Measurements from ENCODE around the gene NOC4L. TPM values are rescaled to one million over a fixed set of nuclear protein-coding genes. Genes with fewer than 3 reads are reported as not detected.

The NOC4L gene
- total and polyA plus RNA-seq, 11 donors, result 7.9 to 21.1 (median 10.3) TPM

DNA sequence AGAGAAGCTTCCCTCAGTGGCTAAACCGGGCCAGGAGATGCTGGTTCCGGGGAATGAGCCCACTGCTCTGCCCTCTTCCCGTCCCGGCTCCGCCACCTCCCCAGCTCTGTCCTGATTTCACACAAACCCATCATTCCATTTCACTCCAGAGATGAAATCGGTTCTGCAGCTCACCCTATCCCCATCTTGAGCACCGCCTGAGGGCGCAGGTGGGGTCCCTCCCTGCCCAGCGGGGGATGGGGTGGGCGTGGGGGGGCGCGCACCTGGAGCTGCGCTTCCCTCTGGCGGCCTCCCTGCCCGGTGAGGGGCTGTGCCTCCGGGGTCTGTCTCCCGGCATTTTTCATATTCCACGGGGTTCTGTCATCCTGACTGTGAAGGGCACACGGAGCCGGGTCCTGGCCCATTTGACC, 44.7 kb downstream of the NOC4L start:
- no peak for TF ChIP-seq POLR2A (IDR thresholded peaks at IDR 0.05)
- TF ChIP-seq, protein P1, sequence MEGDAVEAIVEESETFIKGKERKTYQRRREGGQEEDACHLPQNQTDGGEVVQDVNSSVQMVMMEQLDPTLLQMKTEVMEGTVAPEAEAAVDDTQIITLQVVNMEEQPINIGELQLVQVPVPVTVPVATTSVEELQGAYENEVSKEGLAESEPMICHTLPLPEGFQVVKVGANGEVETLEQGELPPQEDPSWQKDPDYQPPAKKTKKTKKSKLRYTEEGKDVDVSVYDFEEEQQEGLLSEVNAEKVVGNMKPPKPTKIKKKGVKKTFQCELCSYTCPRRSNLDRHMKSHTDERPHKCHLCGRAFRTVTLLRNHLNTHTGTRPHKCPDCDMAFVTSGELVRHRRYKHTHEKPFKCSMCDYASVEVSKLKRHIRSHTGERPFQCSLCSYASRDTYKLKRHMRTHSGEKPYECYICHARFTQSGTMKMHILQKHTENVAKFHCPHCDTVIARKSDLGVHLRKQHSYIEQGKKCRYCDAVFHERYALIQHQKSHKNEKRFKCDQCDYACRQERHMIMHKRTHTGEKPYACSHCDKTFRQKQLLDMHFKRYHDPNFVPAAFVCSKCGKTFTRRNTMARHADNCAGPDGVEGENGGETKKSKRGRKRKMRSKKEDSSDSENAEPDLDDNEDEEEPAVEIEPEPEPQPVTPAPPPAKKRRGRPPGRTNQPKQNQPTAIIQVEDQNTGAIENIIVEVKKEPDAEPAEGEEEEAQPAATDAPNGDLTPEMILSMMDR (IDR thresholded peaks at IDR 0.05), result no peak
- peak in 1 of 5 donors; percentile 54 for DNase-seq
- WGBS, 4 donors, result 18 to 24% (median 21%) methylated on average over 13 to 20 of the region's 20 CpGs
- Histone ChIP-seq H3K27me3 (peaks cover 0 to 32% (median 0%) of the 10 kb centered on the region in 9 donors), H3K36me3 (no peaks in the 10 kb centered on the region), H3K9me3 (peaks cover 0 to 48% (median 7%) of the 10 kb centered on the region in 12 donors), H3K4me1 (peaks cover 0 to 20% (median 11%) of the 10 kb centered on the region in 12 donors), H3K27ac (peak overlapping the region in 10 of 12 donors; percentile 19 to 83 (median 60)), H3K4me3 (peak overlapping the region; percentile 5 to 71 (median 63))
- intact Hi-C loops (cut with DNase I), result no loop called here
- ATAC-seq, result no peak

DNA sequence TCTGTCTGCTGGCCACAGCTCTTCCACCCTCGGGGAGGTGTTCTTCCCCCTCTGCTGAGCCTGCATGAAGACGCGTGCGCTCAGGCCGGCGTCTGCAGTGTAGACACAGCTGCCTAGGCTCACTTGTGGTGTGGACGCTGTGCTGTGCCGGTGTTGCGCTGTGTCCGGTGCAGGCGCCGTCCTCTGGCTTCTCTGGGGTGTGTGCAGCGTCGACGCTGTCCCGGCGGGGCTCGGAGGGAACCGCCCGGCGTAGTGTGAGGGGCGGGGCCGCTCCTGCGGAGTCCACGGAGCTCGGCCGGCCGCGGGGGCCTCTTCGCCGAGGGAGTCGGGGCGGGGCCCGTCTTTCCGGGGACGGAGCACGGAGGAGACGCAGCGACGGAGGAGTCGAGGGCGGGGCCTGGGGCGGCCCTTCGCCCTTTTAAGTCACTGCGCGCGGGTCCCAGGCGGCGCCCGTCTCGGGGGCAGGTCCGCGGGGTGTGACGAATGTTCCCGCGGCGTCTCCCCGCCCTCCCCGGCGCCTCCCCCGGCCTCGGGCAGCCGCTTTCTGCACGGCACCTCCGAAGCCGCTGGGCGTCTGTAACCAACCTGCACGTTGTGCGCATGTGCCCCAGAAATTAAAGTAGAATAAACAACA, 45.2 kb downstream of the NOC4L start:
- 0 to 2% (median 1%) methylated on average over 34 to 69 of the region's 69 CpGs for WGBS, 4 donors
- intact Hi-C loops (cut with DNase I), result no loop called here
- H3K4me3 ChIP-seq, result peak overlapping the region; percentile 22 to 71 (median 63)
- no peaks in the 10 kb centered on the region for H3K36me3 ChIP-seq
- DNase-seq (peak; percentile 87 to 96 (median 94)), ATAC-seq (peak; percentile 86 to 98 (median 96))
- H3K4me1 ChIP-seq, result peaks cover 0 to 20% (median 11%) of the 10 kb centered on the region in 12 donors
- peaks cover 0 to 30% (median 0%) of the 10 kb centered on the region in 9 donors for H3K27me3 ChIP-seq
- TF ChIP-seq POLR2A (IDR thresholded peaks at IDR 0.05), result peak in 1 of 2 donors; percentile 60
- TF ChIP-seq, protein P1 (IDR thresholded peaks at IDR 0.05), result no peak
- H3K27ac ChIP-seq, result peak overlapping the region in 10 of 12 donors; percentile 19 to 83 (median 60)
- H3K9me3 ChIP-seq, result peaks cover 0 to 47% (median 11%) of the 10 kb centered on the region in 12 donors

DNA sequence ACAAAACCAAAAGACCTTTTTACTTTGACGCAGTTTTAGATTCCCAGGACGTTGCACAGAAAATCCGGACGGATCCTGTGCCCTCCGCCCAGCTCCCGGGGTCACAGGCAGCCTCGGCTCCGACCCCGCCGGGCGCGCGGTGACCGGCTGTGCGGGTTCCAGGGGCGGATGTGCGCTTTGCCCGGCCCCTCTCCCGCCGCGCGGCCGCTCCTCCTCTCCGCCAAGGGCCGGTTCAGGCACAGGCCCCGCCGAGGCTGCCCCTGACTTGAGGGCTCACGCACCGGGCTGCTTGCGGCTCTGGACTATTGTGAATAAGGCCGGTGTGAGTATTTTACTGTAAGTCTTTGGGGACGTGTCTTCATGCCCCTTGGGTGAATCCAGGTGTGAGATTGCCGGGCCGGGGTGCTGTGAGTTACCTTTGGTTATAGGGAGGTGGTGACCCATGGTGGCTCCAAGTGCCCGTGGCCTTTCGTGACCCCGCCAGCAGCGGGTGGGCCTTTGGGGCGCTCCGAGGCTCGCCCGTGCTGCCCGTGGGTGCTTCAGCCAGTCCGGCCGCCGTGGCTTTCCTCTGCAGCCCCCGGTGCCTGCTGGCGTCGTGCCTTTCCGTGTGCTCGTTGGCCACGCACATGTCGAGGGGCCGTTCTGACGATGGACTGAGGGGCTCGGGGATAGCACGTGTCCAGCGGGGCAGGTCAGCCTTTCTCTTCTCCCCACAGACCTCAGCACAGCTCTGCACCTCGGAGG, 45.9 kb downstream of the NOC4L start:
- Histone ChIP-seq H3K36me3 (no peaks in the 10 kb centered on the region), H3K4me3 (peak overlapping the region; percentile 22 to 71 (median 63)), H3K27me3 (peaks cover 0 to 30% (median 0%) of the 10 kb centered on the region in 9 donors), H3K4me1 (peaks cover 0 to 20% (median 11%) of the 10 kb centered on the region in 12 donors), H3K27ac (peak overlapping the region in 7 of 12 donors; percentile 18 to 83 (median 72)), H3K9me3 (peaks cover 0 to 40% (median 11%) of the 10 kb centered on the region in 12 donors)
- intact Hi-C loops (cut with DNase I), result no loop called here
- TF ChIP-seq, protein P1 (IDR thresholded peaks at IDR 0.05), result no peak
- TF ChIP-seq POLR2A (IDR thresholded peaks at IDR 0.05), result no peak
- ATAC-seq (peak in 3 of 4 donors; percentile 2 to 20 (median 6)), DNase-seq (peak in 2 of 5 donors; percentile 42 to 71)
- 18 to 39% (median 35%) methylated on average over 18 to 59 of the region's 59 CpGs for WGBS, 4 donors
